Nephron (organoid): ENCODE data around the gene PIGT.

ENCODE experiments used
- H3K27ac Mint-ChIP-seq, 3 experiments: 2 replicates each; pipeline ENCODE4 v1.8.0; 2020; ENCODE audit warnings: mixed read lengths in 3 of 3, mild to moderate bottlenecking in 2 of 3, moderate library complexity in 1 of 3
- H3K27me3 Mint-ChIP-seq: 2 replicates; pipeline ENCODE4 v1.8.0; 2021; ENCODE audit warnings: low read depth, mild to moderate bottlenecking, moderate library complexity, mixed read lengths
- H3K36me3 Mint-ChIP-seq: 2 replicates; pipeline ENCODE4 v1.8.0; 2020; ENCODE audit warnings: low read depth, mixed read lengths
- H3K4me1 Mint-ChIP-seq: 2 replicates; pipeline ENCODE4 v1.8.0; 2020; ENCODE audit warnings: mixed read lengths
- H3K4me3 Mint-ChIP-seq, 3 experiments: 2 replicates each; pipeline ENCODE4 v1.8.0; 2020; ENCODE audit warnings: mild to moderate bottlenecking in 3 of 3, mixed read lengths in 3 of 3, moderate library complexity in 2 of 3
- H3K9me3 Mint-ChIP-seq: 2 replicates; pipeline ENCODE4 v1.8.0; 2020; ENCODE audit warnings: mixed read lengths
- TF ChIP-seq, protein P1 (sequence below), 3 experiments: fragments of 200-600 bp; sonication (generic); IDR thresholded peaks; one replicate each; pipeline ENCODE4 v1.5.0; 2021; ENCODE audit warnings: antibody characterized with exemption in 3 of 3; ENCODE audit not compliant: unreplicated experiment in 3 of 3

Gene PIGT

DNA sequence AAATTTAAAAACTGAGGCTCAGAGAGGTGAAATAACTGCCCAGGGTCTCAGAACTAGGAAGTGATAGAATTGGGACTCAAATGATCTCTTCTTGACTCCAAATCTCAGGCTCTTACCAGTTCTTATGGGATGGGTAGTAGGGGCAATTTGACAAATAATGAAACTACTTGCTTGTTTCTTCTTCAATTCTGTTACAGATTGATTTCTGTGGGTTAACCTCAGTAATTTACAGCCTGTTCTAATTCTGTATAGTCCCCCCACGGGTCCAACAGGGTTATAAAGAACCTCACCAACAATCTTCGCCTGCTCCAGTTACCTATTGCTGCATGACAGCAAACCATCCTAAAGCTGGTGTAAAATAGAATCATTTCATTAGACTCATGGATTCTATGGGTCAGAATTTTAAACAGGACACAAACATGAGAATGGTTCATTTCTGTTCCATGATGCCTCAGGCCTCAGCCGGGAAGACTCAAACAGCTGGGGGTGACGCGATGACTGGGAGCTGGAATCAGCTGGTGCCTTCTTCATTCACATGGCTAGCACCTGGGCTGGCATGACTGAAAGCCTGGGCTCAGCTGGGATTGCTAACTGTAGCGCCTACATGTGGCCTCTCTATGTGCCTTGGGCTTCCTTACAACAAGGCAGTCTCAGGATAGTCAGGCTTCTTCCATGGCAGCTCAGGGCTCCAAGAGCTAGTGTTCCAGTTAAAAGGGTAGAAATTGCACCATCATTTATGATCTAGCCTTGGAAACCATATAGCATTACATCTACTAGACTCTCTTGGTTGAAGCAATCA, 47.0 kb downstream of the PIGT start:
- Mint-ChIP-seq H3K27ac (no peak overlapping the region), H3K36me3 (no peaks in the 10 kb centered on the region)

DNA sequence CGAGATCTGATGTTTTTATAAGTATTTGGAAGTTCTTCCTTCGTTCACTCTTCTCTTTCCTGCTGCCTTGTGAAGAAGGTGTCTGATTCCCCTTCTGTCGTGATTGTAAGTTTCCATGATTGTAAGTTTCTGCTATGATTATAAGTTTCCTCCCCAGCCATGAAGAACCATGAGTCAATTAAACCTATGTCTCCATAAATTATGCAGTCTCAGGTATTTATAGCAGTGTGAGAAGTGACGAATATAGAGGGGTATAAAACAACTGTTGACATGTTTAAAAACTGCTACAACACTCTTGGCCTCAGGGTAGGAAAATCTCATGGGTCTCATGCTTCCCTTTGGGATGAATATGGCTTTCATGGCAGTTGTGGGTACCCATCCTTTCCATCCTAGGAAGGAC, 47.8 kb downstream of the PIGT start:
- Mint-ChIP-seq H3K27me3 (peaks cover 10% of the 10 kb centered on the region), H3K4me1 (no peaks in the 10 kb centered on the region), H3K27ac (no peak overlapping the region), H3K9me3 (no peaks in the 10 kb centered on the region), H3K4me3 (no peak overlapping the region), H3K36me3 (no peaks in the 10 kb centered on the region)
- TF ChIP-seq, protein P1, sequence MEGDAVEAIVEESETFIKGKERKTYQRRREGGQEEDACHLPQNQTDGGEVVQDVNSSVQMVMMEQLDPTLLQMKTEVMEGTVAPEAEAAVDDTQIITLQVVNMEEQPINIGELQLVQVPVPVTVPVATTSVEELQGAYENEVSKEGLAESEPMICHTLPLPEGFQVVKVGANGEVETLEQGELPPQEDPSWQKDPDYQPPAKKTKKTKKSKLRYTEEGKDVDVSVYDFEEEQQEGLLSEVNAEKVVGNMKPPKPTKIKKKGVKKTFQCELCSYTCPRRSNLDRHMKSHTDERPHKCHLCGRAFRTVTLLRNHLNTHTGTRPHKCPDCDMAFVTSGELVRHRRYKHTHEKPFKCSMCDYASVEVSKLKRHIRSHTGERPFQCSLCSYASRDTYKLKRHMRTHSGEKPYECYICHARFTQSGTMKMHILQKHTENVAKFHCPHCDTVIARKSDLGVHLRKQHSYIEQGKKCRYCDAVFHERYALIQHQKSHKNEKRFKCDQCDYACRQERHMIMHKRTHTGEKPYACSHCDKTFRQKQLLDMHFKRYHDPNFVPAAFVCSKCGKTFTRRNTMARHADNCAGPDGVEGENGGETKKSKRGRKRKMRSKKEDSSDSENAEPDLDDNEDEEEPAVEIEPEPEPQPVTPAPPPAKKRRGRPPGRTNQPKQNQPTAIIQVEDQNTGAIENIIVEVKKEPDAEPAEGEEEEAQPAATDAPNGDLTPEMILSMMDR (IDR thresholded peaks at IDR 0.05; ENCODE audit: unreplicated experiment in 3 of 3) = no peak

More for the DNA sequence above, 47.0 kb downstream of the PIGT start:
- Mint-ChIP-seq H3K4me3 (no peak overlapping the region), H3K27me3 (peaks cover 4% of the 10 kb centered on the region), H3K9me3 (no peaks in the 10 kb centered on the region), H3K4me1 (no peaks in the 10 kb centered on the region)
- TF ChIP-seq, protein P1 (IDR thresholded peaks at IDR 0.05; ENCODE audit: unreplicated experiment in 3 of 3) = no peak

DNA sequence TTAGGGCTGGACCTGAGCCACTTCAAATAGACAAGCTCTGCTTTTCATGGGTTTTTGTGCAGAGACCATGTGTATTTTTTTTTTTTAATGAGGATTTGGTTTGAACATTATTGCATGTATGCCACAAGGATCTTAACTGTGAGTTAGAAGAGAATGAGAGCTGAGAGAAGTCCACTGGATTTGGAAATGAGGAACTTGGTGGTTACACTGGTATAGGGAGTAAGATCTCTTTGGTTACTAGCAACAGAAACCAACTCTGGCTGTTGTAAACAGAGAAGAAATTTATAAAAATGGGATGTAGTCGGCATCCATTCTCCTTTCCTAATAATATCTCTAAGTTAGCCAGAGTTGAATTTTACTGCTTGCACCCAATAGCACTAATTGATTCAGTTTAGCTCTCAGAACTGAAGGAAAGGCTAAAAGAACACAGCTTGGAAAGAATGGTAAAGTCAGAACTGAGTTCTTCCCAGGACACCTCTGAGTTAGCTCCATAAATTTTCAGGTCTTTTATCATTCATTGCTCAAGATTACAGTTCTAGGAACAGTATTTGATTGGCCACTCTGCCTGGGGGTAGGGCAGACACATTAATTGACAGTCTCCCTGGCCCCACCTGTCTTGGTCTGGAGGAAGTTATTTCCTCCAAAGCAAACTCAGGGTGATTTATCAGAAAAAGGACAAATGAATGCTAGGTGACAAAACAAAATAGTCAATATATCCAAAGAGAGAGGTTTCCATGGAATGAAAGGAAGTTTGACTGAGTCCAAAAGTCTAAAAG, 49.7 kb downstream of the PIGT start:
- TF ChIP-seq, protein P1 (IDR thresholded peaks at IDR 0.05; ENCODE audit: unreplicated experiment in 3 of 3) = no peak
- Mint-ChIP-seq H3K27ac (no peak overlapping the region), H3K4me3 (no peak overlapping the region), H3K36me3 (no peaks in the 10 kb centered on the region), H3K27me3 (peaks cover 16% of the 10 kb centered on the region), H3K9me3 (no peaks in the 10 kb centered on the region), H3K4me1 (no peaks in the 10 kb centered on the region)

GRCh38 chr20:45467172-45467571, 51.2 kb downstream of the PIGT start:
- Mint-ChIP-seq H3K4me3 (no peak overlapping the region), H3K27me3 (peaks cover 25% of the 10 kb centered on the region), H3K9me3 (no peaks in the 10 kb centered on the region), H3K36me3 (peaks cover 5% of the 10 kb centered on the region), H3K4me1 (peaks cover 7% of the 10 kb centered on the region), H3K27ac (no peak overlapping the region)
- TF ChIP-seq, protein P1 (IDR thresholded peaks at IDR 0.05; ENCODE audit: unreplicated experiment in 3 of 3) = no peak

DNA sequence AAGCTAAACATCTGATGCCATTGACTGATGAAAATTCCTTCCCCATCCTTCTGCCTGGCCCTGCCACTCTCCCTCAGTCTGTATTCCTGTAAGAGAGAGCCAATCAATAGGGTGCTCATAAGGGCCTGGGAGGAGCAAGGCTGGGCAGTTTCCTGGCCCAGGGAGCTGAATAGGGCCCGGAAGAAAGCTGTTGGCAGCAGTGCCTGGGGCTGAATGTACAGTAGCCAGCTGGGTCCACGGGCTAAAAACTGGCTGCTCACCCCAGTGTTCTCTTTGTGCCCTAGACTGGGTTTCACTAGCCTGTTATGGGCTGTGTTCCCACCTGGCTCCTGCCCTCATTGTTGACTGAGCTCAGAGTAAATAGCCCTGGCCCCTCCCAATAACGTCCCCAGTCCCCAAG, 51.9 kb downstream of the PIGT start:
- peaks cover 9% of the 10 kb centered on the region for H3K36me3 Mint-ChIP-seq
- peaks cover 7% of the 10 kb centered on the region for H3K4me1 Mint-ChIP-seq
- H3K4me3 Mint-ChIP-seq = no peak overlapping the region
- no peaks in the 10 kb centered on the region for H3K9me3 Mint-ChIP-seq
- TF ChIP-seq, protein P1 (IDR thresholded peaks at IDR 0.05; ENCODE audit: unreplicated experiment in 3 of 3) = no peak
- H3K27me3 Mint-ChIP-seq = peaks cover 25% of the 10 kb centered on the region
- peak overlapping the region in 1 of 3 experiments; percentile 81 for H3K27ac Mint-ChIP-seq
